ENCODE results near the gene ZNF888. TPM values are rescaled to one million over a fixed set of nuclear protein-coding genes. Genes with fewer than 3 reads are reported as not detected.
"Not testable (repeated sequence)": the region's sequence is repeated elsewhere in the genome, so short reads cannot be mapped to it uniquely, and the experiment has no call there.

ZNF888 gene
- total RNA-seq, 1 donor from 2014 or later = 7.7 TPM

DNA sequence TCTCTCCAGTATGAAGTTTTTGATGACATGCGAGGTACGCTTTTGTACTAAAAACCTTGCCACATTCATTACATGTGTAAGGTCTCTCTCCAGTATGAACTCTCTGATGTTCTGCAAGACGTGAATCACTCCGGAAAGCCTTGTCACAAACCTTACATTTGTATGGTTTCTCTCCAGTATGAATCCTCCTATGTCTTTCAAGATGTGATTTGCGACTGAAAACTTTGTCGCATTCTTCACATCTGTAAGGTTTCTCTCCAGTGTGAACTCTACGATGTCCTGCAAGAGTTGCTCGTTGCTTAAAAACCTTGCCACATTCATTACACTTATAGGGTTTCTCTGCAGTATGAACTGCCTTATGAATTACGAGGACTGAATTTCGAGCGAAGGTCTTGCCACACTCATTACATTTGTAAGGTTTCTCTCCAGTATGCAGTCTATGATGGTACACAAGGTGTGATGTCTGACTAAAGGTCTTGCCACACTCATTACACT, 42.3 kb downstream of the ZNF888 start:
- no peak overlapping the region for H3K4me2 ChIP-seq (ENCODE audit: low read length)

DNA sequence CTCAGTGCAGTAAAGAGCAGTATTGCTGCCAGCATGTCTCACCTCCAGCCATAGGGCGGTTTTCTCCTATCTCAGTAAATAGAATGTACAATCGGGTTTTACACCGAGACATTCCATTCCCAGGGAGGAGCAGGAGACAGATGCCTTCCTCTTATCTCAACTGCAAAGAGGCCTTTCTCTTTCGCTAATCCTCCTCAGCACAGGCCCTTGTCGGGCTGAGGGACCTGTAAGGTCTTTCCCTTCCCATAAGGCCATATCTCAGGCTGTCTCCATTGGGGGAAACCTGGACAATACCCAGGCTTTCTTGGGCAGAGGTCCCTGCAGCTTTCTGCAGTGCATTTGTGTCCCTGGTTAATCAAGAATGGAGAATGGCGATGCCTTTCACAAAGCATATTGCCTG, 50.2 kb downstream of the ZNF888 start:
- H3K4me3 Mint-ChIP-seq (ENCODE audit: unreplicated experiment); DNase-seq (ENCODE audit: low read depth); H3K27me3 Mint-ChIP-seq (ENCODE audit: low read depth, unreplicated experiment); H3K27ac ChIP-seq (ENCODE audit: low read depth, low read length); H3K9me3 ChIP-seq (ENCODE audit: insufficient read depth, low read depth, low read length); H3K27me3 ChIP-seq (ENCODE audit: insufficient read depth, low read length); H3K4me3 ChIP-seq (ENCODE audit: insufficient read depth, low read depth, low read length); H2AFZ ChIP-seq (ENCODE audit: low read depth, low read length); FAIRE-seq; H3K36me3 ChIP-seq (ENCODE audit: insufficient read depth, low read length); H3K4me1 ChIP-seq (ENCODE audit: insufficient read depth, low read length); H3K9ac ChIP-seq (ENCODE audit: low read length); H3K79me2 ChIP-seq (ENCODE audit: insufficient read depth, low read length); H4K20me1 ChIP-seq (ENCODE audit: insufficient read depth, low read length); H3K27ac Mint-ChIP-seq (ENCODE audit: unreplicated experiment); H3K4me1 Mint-ChIP-seq (ENCODE audit: low read depth, unreplicated experiment); H3K4me2 ChIP-seq (ENCODE audit: low read length): not testable (repeated sequence)
- H3K36me3 Mint-ChIP-seq (ENCODE audit: low read depth, unreplicated experiment) = peaks cover 33% of the 10 kb centered on the region
- peaks cover 18% of the 10 kb centered on the region for H3K9me3 Mint-ChIP-seq (ENCODE audit: unreplicated experiment)

More for the DNA sequence above, 42.3 kb downstream of the ZNF888 start:
- Mint-ChIP-seq H3K27ac (ENCODE audit: unreplicated experiment) (no peak overlapping the region), H3K4me3 (ENCODE audit: unreplicated experiment) (no peak overlapping the region), H3K36me3 (ENCODE audit: low read depth, unreplicated experiment) (peaks cover 81% of the 10 kb centered on the region), H3K9me3 (ENCODE audit: unreplicated experiment) (peaks cover 64% of the 10 kb centered on the region), H3K27me3 (ENCODE audit: low read depth, unreplicated experiment) (no peaks in the 10 kb centered on the region), H3K4me1 (ENCODE audit: low read depth, unreplicated experiment) (no peaks in the 10 kb centered on the region)
- Histone ChIP-seq H4K20me1 (ENCODE audit: insufficient read depth, low read length) (no peaks in the 10 kb centered on the region), H3K27me3 (ENCODE audit: insufficient read depth, low read length) (no peaks in the 10 kb centered on the region), H2AFZ (ENCODE audit: low read depth, low read length) (no peak overlapping the region), H3K9me3 (ENCODE audit: insufficient read depth, low read depth, low read length) (peaks cover 53% of the 10 kb centered on the region), H3K4me1 (ENCODE audit: insufficient read depth, low read length) (no peaks in the 10 kb centered on the region), H3K79me2 (ENCODE audit: insufficient read depth, low read length) (no peaks in the 10 kb centered on the region), H3K9ac (ENCODE audit: low read length) (no peak overlapping the region), H3K36me3 (ENCODE audit: insufficient read depth, low read length) (peaks cover 22% of the 10 kb centered on the region), H3K27ac (ENCODE audit: low read depth, low read length) (no peak overlapping the region), H3K4me3 (ENCODE audit: insufficient read depth, low read depth, low read length) (no peak overlapping the region)
- TF ChIP-seq, protein P1, sequence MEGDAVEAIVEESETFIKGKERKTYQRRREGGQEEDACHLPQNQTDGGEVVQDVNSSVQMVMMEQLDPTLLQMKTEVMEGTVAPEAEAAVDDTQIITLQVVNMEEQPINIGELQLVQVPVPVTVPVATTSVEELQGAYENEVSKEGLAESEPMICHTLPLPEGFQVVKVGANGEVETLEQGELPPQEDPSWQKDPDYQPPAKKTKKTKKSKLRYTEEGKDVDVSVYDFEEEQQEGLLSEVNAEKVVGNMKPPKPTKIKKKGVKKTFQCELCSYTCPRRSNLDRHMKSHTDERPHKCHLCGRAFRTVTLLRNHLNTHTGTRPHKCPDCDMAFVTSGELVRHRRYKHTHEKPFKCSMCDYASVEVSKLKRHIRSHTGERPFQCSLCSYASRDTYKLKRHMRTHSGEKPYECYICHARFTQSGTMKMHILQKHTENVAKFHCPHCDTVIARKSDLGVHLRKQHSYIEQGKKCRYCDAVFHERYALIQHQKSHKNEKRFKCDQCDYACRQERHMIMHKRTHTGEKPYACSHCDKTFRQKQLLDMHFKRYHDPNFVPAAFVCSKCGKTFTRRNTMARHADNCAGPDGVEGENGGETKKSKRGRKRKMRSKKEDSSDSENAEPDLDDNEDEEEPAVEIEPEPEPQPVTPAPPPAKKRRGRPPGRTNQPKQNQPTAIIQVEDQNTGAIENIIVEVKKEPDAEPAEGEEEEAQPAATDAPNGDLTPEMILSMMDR (IDR thresholded peaks at IDR 0.05; ENCODE audit: insufficient read depth, low read depth, low read length) = no peak
- TF ChIP-seq EZH2 (IDR thresholded peaks at IDR 0.05; ENCODE audit: insufficient read depth, low read length) = no peak
- FAIRE-seq (no peak), DNase-seq (ENCODE audit: low read depth) (no peak)

DNA sequence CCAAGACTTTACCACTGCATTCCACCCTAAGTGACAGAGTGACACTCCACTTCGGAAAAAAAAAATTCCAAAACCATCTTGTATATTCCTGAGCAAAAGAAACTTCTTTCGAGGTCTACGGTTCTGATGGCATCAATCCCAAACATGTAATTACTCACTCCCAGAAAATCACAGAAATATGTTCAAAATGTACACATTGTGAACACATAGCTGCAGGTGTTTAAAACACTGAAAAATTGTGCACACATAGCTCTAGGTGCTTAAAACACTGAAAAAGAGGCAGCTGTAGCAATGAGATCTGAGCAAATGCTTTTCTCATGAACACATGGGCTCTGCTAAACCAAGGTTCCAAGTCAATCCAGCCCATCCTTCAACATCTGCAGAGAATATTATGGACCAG, 51.8 kb downstream of the ZNF888 start:
- Mint-ChIP-seq H3K4me1 (ENCODE audit: low read depth, unreplicated experiment) (no peaks in the 10 kb centered on the region), H3K4me3 (ENCODE audit: unreplicated experiment) (no peak overlapping the region), H3K27ac (ENCODE audit: unreplicated experiment) (no peak overlapping the region), H3K9me3 (ENCODE audit: unreplicated experiment) (peaks cover 12% of the 10 kb centered on the region), H3K27me3 (ENCODE audit: low read depth, unreplicated experiment) (no peaks in the 10 kb centered on the region), H3K36me3 (ENCODE audit: low read depth, unreplicated experiment) (peaks cover 23% of the 10 kb centered on the region)
- Histone ChIP-seq H2AFZ (ENCODE audit: low read depth, low read length) (no peak overlapping the region), H3K9me3 (ENCODE audit: insufficient read depth, low read depth, low read length) (peaks cover 3% of the 10 kb centered on the region), H3K4me2 (ENCODE audit: low read length) (no peak overlapping the region), H4K20me1 (ENCODE audit: insufficient read depth, low read length) (no peaks in the 10 kb centered on the region), H3K4me1 (ENCODE audit: insufficient read depth, low read length) (no peaks in the 10 kb centered on the region), H3K4me3 (ENCODE audit: insufficient read depth, low read depth, low read length) (no peak overlapping the region), H3K27me3 (ENCODE audit: insufficient read depth, low read length) (no peaks in the 10 kb centered on the region), H3K9ac (ENCODE audit: low read length) (no peak overlapping the region), H3K79me2 (ENCODE audit: insufficient read depth, low read length) (no peaks in the 10 kb centered on the region), H3K36me3 (ENCODE audit: insufficient read depth, low read length) (no peaks in the 10 kb centered on the region), H3K27ac (ENCODE audit: low read depth, low read length) (no peak overlapping the region)
- TF ChIP-seq, protein P1 (IDR thresholded peaks at IDR 0.05; ENCODE audit: insufficient read depth, low read depth, low read length) = no peak
- no peak for TF ChIP-seq EZH2 (IDR thresholded peaks at IDR 0.05; ENCODE audit: insufficient read depth, low read length)
- DNase-seq (ENCODE audit: low read depth) (no peak), FAIRE-seq (no peak)

DNA sequence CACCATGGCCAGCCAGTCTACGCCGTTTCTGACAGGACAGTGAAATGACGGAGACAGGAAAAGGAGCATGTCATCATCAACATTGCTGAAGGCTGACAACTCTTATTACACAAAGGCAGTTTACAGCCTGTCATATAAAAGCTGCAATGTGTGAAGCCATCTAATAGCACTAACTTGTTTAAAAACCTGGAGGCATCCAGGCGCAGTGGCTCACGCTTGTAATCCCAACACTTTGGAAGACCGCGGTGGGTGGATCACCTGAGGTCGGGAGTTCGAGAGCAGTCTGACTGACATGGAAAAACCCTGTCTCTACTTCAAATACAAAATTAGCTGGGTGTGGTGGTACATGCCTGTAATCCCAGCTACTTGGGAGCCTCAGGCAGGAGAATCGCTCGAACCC, 55.2 kb downstream of the ZNF888 start:
- not testable (repeated sequence) for H3K4me2 ChIP-seq (ENCODE audit: low read length); H3K9me3 ChIP-seq (ENCODE audit: insufficient read depth, low read depth, low read length); H3K27ac ChIP-seq (ENCODE audit: low read depth, low read length); FAIRE-seq; H3K79me2 ChIP-seq (ENCODE audit: insufficient read depth, low read length); H3K9me3 Mint-ChIP-seq (ENCODE audit: unreplicated experiment); H3K27me3 Mint-ChIP-seq (ENCODE audit: low read depth, unreplicated experiment); H3K27ac Mint-ChIP-seq (ENCODE audit: unreplicated experiment); H3K9ac ChIP-seq (ENCODE audit: low read length); H3K4me1 ChIP-seq (ENCODE audit: insufficient read depth, low read length); H3K4me1 Mint-ChIP-seq (ENCODE audit: low read depth, unreplicated experiment); H3K4me3 ChIP-seq (ENCODE audit: insufficient read depth, low read depth, low read length); H3K36me3 ChIP-seq (ENCODE audit: insufficient read depth, low read length); H2AFZ ChIP-seq (ENCODE audit: low read depth, low read length); H3K4me3 Mint-ChIP-seq (ENCODE audit: unreplicated experiment); H3K27me3 ChIP-seq (ENCODE audit: insufficient read depth, low read length); H4K20me1 ChIP-seq (ENCODE audit: insufficient read depth, low read length); DNase-seq (ENCODE audit: low read depth)
- H3K36me3 Mint-ChIP-seq (ENCODE audit: low read depth, unreplicated experiment) = peaks cover 11% of the 10 kb centered on the region

Data from astrocyte (in vitro differentiated cells and primary cell).